ENCODE results near the gene FCHSD2. TPM values are rescaled to one million over a fixed set of nuclear protein-coding genes. Genes with fewer than 3 reads are reported as not detected.

The FCHSD2 gene
- total RNA-seq, 1 experiment from 2014 or later, result 7.1 TPM

GRCh38 chr11:72965672-72966071, 176.4 kb downstream of the FCHSD2 start:
- DNase-seq (no peak), ATAC-seq (no peak)
- POLR2A ChIA-PET (ENCODE audit: unreplicated experiment), result no interaction called here
- H3K4me1 ChIP-seq (ENCODE audit: insufficient read depth, low read length), result peaks cover 13% of the 10 kb centered on the region
- CTCF ChIA-PET, result no interaction called here
- H4K20me1 ChIP-seq (ENCODE audit: low read length), result no peaks in the 10 kb centered on the region
- no peaks in the 10 kb centered on the region for H3F3A ChIP-seq (ENCODE audit: low read length, unreplicated experiment)
- H3K9ac ChIP-seq (ENCODE audit: low read length), result no peak overlapping the region
- no peaks in the 10 kb centered on the region for H3K9me3 ChIP-seq (ENCODE audit: low read length)
- no TSS peak for BruUV-seq (replicated peaks)
- H3K36me3 ChIP-seq (ENCODE audit: low read depth, low read length), result no peaks in the 10 kb centered on the region
- H3K4me3 ChIP-seq (ENCODE audit: low read length), result no peak overlapping the region
- no peak overlapping the region for H2AFZ ChIP-seq (ENCODE audit: low read length)
- no peaks in the 10 kb centered on the region for H3K79me2 ChIP-seq (ENCODE audit: low read length)
- H3K27ac ChIP-seq (ENCODE audit: low read length), result no peak overlapping the region
- H3K9me2 ChIP-seq (replicated peaks; ENCODE audit: low read length), result no peaks in the 10 kb centered on the region
- no peaks in the 10 kb centered on the region for H3K27me3 ChIP-seq (ENCODE audit: low read length)
- H3K4me2 ChIP-seq (ENCODE audit: low read length), result no peak overlapping the region
- intact Hi-C loops (cut with micrococcal nuclease), result no loop called here
- TF ChIP-seq EZH2phosphoT487 (IDR thresholded peaks at IDR 0.05; ENCODE audit: borderline replicate concordance, low read length) (no peak), EZH2 (IDR thresholded peaks at IDR 0.05; ENCODE audit: low read length, unreplicated experiment) (no peak), CTCF (conservative IDR thresholded peaks at IDR 0.05; ENCODE audit: low read depth, low read length) (no peak)

GRCh38 chr11:72962717-72963116, 179.4 kb downstream of the FCHSD2 start:
- Histone ChIP-seq H3K4me2 (ENCODE audit: low read length) (no peak overlapping the region), H3K79me2 (ENCODE audit: low read length) (no peaks in the 10 kb centered on the region), H3K27ac (ENCODE audit: low read length) (no peak overlapping the region), H3K9me2 (replicated peaks; ENCODE audit: low read length) (no peaks in the 10 kb centered on the region), H3F3A (ENCODE audit: low read length, unreplicated experiment) (no peaks in the 10 kb centered on the region), H3K27me3 (ENCODE audit: low read length) (no peaks in the 10 kb centered on the region), H3K9ac (ENCODE audit: low read length) (no peak overlapping the region), H4K20me1 (ENCODE audit: low read length) (no peaks in the 10 kb centered on the region), H3K4me3 (ENCODE audit: low read length) (no peak overlapping the region), H3K36me3 (ENCODE audit: low read depth, low read length) (no peaks in the 10 kb centered on the region), H2AFZ (ENCODE audit: low read length) (no peak overlapping the region), H3K9me3 (ENCODE audit: low read length) (no peaks in the 10 kb centered on the region), H3K4me1 (ENCODE audit: insufficient read depth, low read length) (no peaks in the 10 kb centered on the region)
- BruUV-seq (replicated peaks), result no TSS peak
- ChIA-PET CTCF (no interaction called here), POLR2A (ENCODE audit: unreplicated experiment) (no interaction called here)
- intact Hi-C loops (cut with micrococcal nuclease), result no loop called here
- TF ChIP-seq CTCF (conservative IDR thresholded peaks at IDR 0.05; ENCODE audit: low read depth, low read length) (no peak), EZH2 (IDR thresholded peaks at IDR 0.05; ENCODE audit: low read length, unreplicated experiment) (no peak), EZH2phosphoT487 (IDR thresholded peaks at IDR 0.05; ENCODE audit: borderline replicate concordance, low read length) (no peak)
- DNase-seq, result no peak
- ATAC-seq, result no peak

- no peak overlapping the region for H2AFZ ChIP-seq (ENCODE audit: low read length)
- no peaks in the 10 kb centered on the region for H3K9me3 ChIP-seq (ENCODE audit: low read length)
- H3K27me3 ChIP-seq (ENCODE audit: low read length), result no peaks in the 10 kb centered on the region
- POLR2A ChIA-PET (ENCODE audit: unreplicated experiment), result no interaction called here
- DNase-seq (no peak), ATAC-seq (no peak)
- H3F3A ChIP-seq (ENCODE audit: low read length, unreplicated experiment), result no peaks in the 10 kb centered on the region
- BruUV-seq (replicated peaks), result no TSS peak
- H3K36me3 ChIP-seq (ENCODE audit: low read depth, low read length), result no peaks in the 10 kb centered on the region
- H3K4me3 ChIP-seq (ENCODE audit: low read length), result no peak overlapping the region
- H4K20me1 ChIP-seq (ENCODE audit: low read length), result no peaks in the 10 kb centered on the region
- H3K27ac ChIP-seq (ENCODE audit: low read length), result no peak overlapping the region
- CTCF ChIA-PET, result no interaction called here
- no peak overlapping the region for H3K4me2 ChIP-seq (ENCODE audit: low read length)
- intact Hi-C loops (cut with micrococcal nuclease), result no loop called here
- TF ChIP-seq EZH2phosphoT487 (IDR thresholded peaks at IDR 0.05; ENCODE audit: borderline replicate concordance, low read length) (no peak), CTCF (conservative IDR thresholded peaks at IDR 0.05; ENCODE audit: low read depth, low read length) (no peak), EZH2 (IDR thresholded peaks at IDR 0.05; ENCODE audit: low read length, unreplicated experiment) (no peak)
- H3K9ac ChIP-seq (ENCODE audit: low read length), result no peak overlapping the region
- H3K4me1 ChIP-seq (ENCODE audit: insufficient read depth, low read length), result no peaks in the 10 kb centered on the region
- H3K79me2 ChIP-seq (ENCODE audit: low read length), result no peaks in the 10 kb centered on the region
- H3K9me2 ChIP-seq (replicated peaks; ENCODE audit: low read length), result no peaks in the 10 kb centered on the region
These were observed 180.0 kb downstream of the FCHSD2 start for GRCh38 chr11:72962084-72962483.
